HUES64 (cell line): ENCODE data around the gene IL4R.

Source experiments
- H3K27ac ChIP-seq: 2 replicates; pipeline ENCODE4 v1.7.0; 2013; ENCODE audit warnings: low read depth, low read length, inconsistent platforms
- H3K27me3 ChIP-seq: 2 replicates; pipeline ENCODE4 v1.6.1; 2013; ENCODE audit warnings: mild to moderate bottlenecking, low read length; ENCODE audit not compliant: insufficient read depth
- H3K36me3 ChIP-seq: 2 replicates; pipeline ENCODE4 v1.6.1; 2013; ENCODE audit warnings: mild to moderate bottlenecking, low read length; ENCODE audit not compliant: insufficient read depth
- H3K4me1 ChIP-seq: 2 replicates; pipeline ENCODE4 v1.6.1; 2013; ENCODE audit warnings: mild to moderate bottlenecking, low read length, moderate library complexity; ENCODE audit not compliant: insufficient read depth
- H3K4me3 ChIP-seq: 2 replicates; pipeline ENCODE4 v1.5.1; 2013; ENCODE audit warnings: mild to moderate bottlenecking, low read length, moderate library complexity
- H3K9ac ChIP-seq: 2 replicates; pipeline ENCODE4 v1.6.1; 2013; ENCODE audit warnings: mild to moderate bottlenecking, low read depth, low read length
- H3K9me3 ChIP-seq: 2 replicates; pipeline ENCODE4 v1.6.1; 2013; ENCODE audit warnings: low read depth, low read length; ENCODE audit not compliant: insufficient read depth
- WGBS: fragments of 150-250, 120-280 bp; methylation state at CpG from one replicate; pipeline ENCODE4 v1.1.7; 2013; ENCODE audit warnings: missing lambda C conversion rate; 5-methylcytosine and 5-hydroxymethylcytosine counted together

IL4R gene

DNA sequence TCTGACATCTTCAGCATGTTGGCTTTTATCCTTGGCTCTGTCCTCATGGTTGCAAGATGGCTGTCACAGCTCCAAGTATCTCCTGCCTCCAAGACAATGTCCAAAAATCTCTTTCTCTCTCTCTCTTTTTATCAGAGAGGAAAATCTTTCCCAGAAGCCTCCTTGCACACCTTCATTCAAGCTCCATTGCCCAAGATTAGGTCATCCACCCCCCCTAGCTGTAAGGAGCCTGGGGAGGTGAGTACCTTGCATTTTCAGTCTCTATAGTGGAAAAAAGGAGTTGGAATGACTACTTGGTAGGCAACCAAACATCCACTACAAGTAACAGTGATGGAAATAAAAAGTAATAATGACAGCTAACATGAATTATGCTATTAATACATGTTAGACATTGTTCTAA is 23.2 kb upstream of the IL4R start:
- Histone ChIP-seq H3K9me3 (no peaks in the 10 kb centered on the region), H3K4me1 (no peaks in the 10 kb centered on the region)

DNA sequence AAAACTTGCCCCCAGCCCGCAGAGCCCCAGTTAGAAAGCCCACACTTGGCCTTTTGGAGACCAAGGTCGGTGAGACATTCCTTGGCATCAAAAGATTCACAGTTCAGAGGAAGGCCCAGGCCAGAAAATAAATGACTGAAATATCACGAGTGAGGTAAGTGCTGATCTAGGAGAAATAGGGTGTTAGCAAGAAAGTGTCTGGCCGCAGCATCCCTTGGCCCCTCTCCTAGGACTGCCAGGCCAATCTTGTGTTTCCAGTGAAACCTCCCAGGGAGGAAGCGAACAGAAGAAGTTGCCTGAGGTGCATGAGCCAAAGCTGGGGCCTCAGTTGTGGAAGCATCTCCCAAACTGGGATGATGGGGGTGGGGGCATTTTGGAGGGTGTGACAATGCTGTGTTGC is 22.7 kb upstream of the IL4R start:
- Histone ChIP-seq H3K27me3 (no peaks in the 10 kb centered on the region), H3K4me3 (no peak overlapping the region), H3K9me3 (no peaks in the 10 kb centered on the region), H3K4me1 (no peaks in the 10 kb centered on the region), H3K9ac (no peak overlapping the region), H3K27ac (no peak overlapping the region), H3K36me3 (no peaks in the 10 kb centered on the region)
- 85% methylated on average over 5 of the region's 5 CpGs for WGBS

More for the DNA sequence above, 23.2 kb upstream of the IL4R start:
- Histone ChIP-seq H3K27ac (no peak overlapping the region), H3K4me3 (no peak overlapping the region), H3K36me3 (no peaks in the 10 kb centered on the region), H3K27me3 (no peaks in the 10 kb centered on the region), H3K9ac (no peak overlapping the region)

DNA sequence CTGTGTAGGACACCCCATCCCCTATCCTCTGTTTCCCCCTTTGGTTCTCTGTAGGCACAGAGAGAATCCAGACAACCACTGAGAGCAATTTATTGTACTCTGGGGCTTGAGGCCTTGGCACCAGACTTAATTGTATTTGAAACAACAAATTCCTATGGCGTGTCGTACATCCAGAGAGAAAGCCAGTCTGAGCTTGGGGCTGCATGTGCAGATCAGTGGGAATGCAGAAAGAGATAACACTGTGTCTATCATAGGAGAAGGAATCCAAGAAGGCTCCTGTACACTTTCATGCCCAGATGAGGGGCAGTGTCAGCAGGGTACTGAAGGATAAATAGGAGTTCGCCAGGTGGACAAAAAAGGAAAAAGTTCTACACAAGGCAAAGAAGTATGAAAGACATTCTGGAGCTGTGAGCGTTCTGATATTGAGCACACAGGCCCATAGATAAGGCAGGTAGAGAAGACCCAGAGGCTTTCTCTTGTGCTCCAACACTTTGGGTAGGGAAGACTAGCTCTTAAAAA is 22.0 kb upstream of the IL4R start:
- no peaks in the 10 kb centered on the region for H3K36me3 ChIP-seq
- 90% methylated on average over 4 of the region's 4 CpGs for WGBS
- H3K9ac ChIP-seq: no peak overlapping the region
- H3K9me3 ChIP-seq: no peaks in the 10 kb centered on the region
- H3K27ac ChIP-seq: no peak overlapping the region
- H3K4me3 ChIP-seq: no peak overlapping the region
- H3K27me3 ChIP-seq: no peaks in the 10 kb centered on the region
- H3K4me1 ChIP-seq: no peaks in the 10 kb centered on the region

DNA sequence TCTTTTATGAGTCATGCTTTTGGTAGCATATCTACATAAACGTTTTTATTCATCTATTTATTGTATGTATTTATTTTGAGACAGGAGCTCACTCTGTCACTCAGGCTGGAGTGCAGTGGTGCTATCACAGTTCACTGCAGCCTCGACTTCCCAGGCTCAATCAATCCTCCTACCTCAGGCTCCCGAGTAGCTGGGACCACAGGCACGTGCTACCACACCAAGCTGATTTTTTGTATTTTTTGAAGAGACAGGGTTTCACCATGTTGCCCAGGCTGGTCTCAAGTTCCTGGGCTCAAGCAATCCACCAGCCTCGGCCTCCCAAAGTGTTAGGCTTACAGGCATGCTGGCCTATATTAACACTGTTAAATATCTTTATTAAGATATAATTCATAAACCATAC is 20.4 kb upstream of the IL4R start:
- H3K27ac ChIP-seq: no peak overlapping the region
- no peaks in the 10 kb centered on the region for H3K27me3 ChIP-seq
- H3K4me3 ChIP-seq: no peak overlapping the region
- no peak overlapping the region for H3K9ac ChIP-seq
- 65% methylated on average over 4 of the region's 5 CpGs for WGBS
- no peaks in the 10 kb centered on the region for H3K4me1 ChIP-seq
- H3K9me3 ChIP-seq: no peaks in the 10 kb centered on the region
- H3K36me3 ChIP-seq: no peaks in the 10 kb centered on the region

DNA sequence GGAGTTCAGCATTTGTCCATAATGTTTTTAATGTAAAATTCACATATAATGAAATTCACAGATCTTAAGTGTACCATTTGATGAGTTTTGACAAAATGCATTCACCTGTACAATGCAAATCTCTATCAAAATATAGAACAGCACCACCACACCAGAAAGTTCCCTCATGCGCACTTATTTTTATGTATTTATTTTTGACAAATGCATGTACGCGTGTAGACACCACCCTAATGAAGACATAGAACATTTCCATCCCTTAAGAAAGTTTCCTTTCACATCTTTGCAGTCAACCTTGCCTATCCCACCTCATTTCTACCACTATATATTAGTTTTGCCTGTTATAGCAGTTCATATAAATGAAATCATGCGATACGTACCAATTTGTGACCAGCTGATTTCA is 15.6 kb upstream of the IL4R start:
- Histone ChIP-seq H3K27ac (no peak overlapping the region), H3K27me3 (no peaks in the 10 kb centered on the region), H3K36me3 (no peaks in the 10 kb centered on the region), H3K9me3 (no peaks in the 10 kb centered on the region), H3K4me1 (no peaks in the 10 kb centered on the region), H3K4me3 (no peak overlapping the region), H3K9ac (no peak overlapping the region)
- 92% methylated on average over 3 of the region's 5 CpGs for WGBS

DNA sequence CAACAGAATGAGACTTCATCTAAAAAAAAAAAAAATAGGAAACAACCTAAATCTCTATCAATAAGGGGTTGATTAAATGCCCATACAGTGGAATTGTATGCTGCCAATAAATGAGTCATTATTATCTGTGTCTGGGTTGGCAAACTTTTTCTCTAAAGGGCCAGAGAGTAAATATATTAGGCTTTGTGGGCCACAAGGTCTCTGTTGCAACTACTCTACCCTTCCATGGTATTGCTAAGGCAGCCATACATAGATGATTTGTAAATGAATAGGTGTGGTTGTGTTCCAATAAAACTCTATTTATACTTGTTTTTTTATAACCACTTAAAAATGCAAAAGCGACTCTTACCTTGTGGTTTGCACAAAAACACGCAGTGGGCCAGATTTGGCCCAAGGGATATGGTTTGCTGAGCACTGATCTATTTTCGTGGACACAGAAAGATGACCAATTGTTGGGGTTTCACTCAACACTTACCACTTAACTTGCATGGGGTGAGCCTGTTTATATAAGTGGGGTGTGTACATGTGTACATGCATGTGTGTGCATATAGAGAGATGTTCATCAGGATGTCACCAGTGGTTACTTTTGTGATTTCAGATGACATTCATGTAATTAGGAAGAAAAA is 12.4 kb upstream of the IL4R start:
- Histone ChIP-seq H3K36me3 (no peaks in the 10 kb centered on the region), H3K9me3 (no peaks in the 10 kb centered on the region), H3K4me1 (no peaks in the 10 kb centered on the region), H3K27me3 (no peaks in the 10 kb centered on the region), H3K9ac (no peak overlapping the region), H3K27ac (no peak overlapping the region), H3K4me3 (no peak overlapping the region)
- WGBS: 94% methylated on average over 3 of the region's 3 CpGs

DNA sequence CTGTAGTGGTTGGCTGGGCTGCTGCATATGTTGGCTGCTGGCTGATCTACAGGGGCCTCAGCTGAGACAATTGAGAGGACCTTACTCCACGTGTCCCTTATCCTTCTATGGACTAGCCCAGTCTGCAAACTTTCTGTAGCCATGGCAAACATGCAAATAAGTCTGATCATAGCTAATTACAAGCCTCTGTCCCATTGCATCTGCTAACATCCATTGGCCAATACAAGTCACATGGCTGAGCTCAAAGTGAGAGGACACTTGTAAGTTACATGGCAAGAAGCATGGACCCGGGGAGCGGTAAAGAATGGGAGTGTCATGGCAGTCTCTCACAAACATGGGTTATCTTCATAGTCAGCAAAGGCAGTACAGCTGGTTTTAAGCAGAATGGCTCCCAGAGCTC is 11.6 kb upstream of the IL4R start:
- no peaks in the 10 kb centered on the region for H3K36me3 ChIP-seq
- H3K27ac ChIP-seq: no peak overlapping the region

DNA sequence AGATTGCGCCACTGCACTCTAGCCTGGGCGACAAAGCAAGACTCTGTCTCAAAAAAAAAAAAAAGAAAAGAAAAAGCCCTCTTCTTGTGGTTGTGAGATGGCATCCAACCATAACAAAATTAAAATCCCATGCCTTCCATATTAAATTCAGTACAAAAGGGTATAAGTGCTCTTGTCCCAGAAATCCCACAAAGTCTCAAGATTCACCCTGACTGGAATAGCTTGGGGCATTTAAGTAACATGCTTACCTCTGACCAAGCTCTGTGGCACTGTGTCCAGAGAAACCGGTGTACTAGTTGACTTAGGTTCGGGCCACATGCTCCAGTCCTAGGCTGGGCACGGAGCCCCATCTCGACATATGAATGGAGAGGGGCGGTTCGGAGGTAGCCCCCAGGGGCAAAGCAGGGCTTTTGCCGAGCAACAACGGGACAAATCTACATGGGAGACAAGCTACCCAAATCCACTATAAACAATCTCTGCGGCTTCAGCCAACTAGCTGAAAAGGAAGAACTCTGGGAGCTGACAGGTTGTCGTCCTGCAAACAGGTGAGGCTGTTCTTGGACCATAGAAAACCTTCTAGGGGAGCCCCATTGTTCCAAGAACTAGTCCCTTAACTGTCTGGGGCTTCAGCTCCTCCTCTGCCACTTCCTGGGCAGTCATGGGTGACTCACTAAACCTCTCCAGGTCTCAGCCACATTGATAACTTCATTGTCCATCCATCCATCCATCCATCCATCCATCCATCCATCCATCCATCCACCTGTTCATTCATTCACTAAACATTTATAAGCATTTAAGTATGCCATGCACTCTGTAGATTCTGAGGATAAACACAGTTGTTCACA is 10.3 kb upstream of the IL4R start:
- Histone ChIP-seq H3K9me3 (no peaks in the 10 kb centered on the region), H3K4me3 (no peak overlapping the region), H3K36me3 (no peaks in the 10 kb centered on the region), H3K27ac (no peak overlapping the region), H3K9ac (no peak overlapping the region), H3K4me1 (no peaks in the 10 kb centered on the region), H3K27me3 (no peaks in the 10 kb centered on the region)
- 87% methylated on average over 12 of the region's 12 CpGs for WGBS

More for the DNA sequence above, 11.6 kb upstream of the IL4R start:
- Histone ChIP-seq H3K9ac (no peak overlapping the region), H3K9me3 (no peaks in the 10 kb centered on the region), H3K4me1 (no peaks in the 10 kb centered on the region), H3K4me3 (no peak overlapping the region), H3K27me3 (no peaks in the 10 kb centered on the region)
- WGBS: 86% methylated on average over 3 of the region's 3 CpGs

DNA sequence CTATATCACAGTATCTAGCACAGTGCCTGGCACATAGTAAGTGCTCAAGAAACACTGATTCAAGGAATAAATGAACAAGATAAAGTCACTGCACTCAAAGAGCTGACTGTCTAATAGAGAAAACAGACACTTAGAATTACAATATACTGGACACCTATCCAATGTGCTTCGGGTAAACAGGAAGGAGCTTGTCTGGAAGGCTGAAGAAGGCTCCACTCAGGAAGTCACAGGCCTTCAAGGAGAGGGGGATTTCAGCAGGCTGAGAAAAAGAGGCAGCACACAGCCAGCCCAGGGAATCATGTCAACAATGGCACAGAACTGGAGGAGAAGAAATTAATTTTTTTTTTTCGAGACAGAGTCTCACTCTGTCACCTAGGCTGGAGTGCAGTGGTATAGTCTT is 9.7 kb upstream of the IL4R start:
- Histone ChIP-seq H3K4me1 (no peaks in the 10 kb centered on the region), H3K9ac (no peak overlapping the region), H3K9me3 (no peaks in the 10 kb centered on the region), H3K36me3 (no peaks in the 10 kb centered on the region), H3K4me3 (no peak overlapping the region), H3K27ac (no peak overlapping the region), H3K27me3 (no peaks in the 10 kb centered on the region)
- WGBS: 85% methylated on average over 2 of the region's 2 CpGs

DNA sequence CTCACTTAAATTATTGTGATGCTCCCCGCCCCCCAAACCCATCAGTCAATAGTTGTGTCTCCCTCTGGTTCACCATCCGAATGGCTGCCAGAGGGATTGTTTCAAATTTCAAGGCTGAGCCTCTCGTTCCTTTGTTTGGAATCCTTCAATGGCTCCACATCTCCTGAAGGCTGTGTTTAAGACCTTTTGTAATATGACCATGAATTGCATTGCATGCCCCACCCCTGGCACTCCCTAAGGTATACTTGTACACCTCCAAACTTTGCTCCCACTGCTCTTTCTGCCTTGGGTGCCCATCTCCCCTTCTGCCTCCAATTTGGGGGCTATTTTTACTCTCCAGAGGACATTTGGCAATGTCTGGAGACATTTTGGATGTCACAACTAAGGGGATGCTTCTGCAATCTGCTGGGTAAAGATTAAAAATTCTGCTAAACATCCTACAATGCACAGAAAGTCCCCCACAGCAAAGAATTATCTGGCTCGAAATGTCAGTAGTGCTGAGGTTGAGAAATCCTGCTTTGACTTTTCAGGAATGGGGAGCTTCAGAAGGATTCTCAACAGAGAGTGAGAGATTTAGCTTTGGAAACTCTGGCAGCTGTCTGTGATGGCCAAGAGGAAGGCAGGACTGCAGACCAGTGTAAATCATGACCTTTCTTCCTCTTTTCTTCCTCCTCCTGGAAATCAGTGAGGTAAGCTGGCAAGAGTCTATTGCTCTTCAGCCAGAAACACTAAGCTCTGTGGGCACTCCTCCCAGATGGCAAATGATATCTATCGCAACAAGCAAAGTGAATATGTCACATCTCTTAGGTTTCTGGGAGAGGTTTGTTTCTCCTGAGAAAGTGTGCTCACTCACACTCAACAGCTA is 8.7 kb upstream of the IL4R start:
- no peak overlapping the region for H3K27ac ChIP-seq
- no peaks in the 10 kb centered on the region for H3K4me1 ChIP-seq
- H3K27me3 ChIP-seq: no peaks in the 10 kb centered on the region
- H3K9ac ChIP-seq: no peak overlapping the region
- H3K4me3 ChIP-seq: no peak overlapping the region
- WGBS: 86% methylated on average over 5 of the region's 5 CpGs
- no peaks in the 10 kb centered on the region for H3K9me3 ChIP-seq
- H3K36me3 ChIP-seq: no peaks in the 10 kb centered on the region
